Spinal cord (tissue), 10 donors: Measurements from ENCODE around the gene ZBTB39. TPM values are rescaled to one million over a fixed set of nuclear protein-coding genes. Genes with fewer than 3 reads are reported as not detected.
"Not testable (repeated sequence)": the region's sequence is repeated elsewhere in the genome, so short reads cannot be mapped to it uniquely, and the experiment has no call there.

Source experiments
- DNase-seq, 6 donors: peaks; one replicate each; pipeline versions ENCODE4 v3.0.0 to v3.0.0-alpha.2; 2013 to 2015; ENCODE audit warnings: low spot score in 6 of 6, low read depth in 4 of 6
- H3K27ac ChIP-seq: one replicate; pipeline ENCODE4 v1.5.1; 2013; ENCODE audit warnings: low read depth, low read length, control low read depth
- H3K27me3 ChIP-seq: one replicate; pipeline ENCODE4 v1.6.1; 2013; ENCODE audit warnings: low read length; ENCODE audit not compliant: control insufficient read depth, insufficient read depth
- H3K36me3 ChIP-seq: one replicate; pipeline ENCODE4 v1.6.1; 2013; ENCODE audit warnings: low read length; ENCODE audit not compliant: control insufficient read depth, insufficient read depth
- H3K4me1 ChIP-seq: one replicate; pipeline ENCODE4 v1.6.1; 2013; ENCODE audit warnings: low read length; ENCODE audit not compliant: control insufficient read depth, insufficient read depth
- H3K4me3 ChIP-seq: one replicate; pipeline ENCODE4 v1.5.1; 2013; ENCODE audit warnings: low read depth, low read length, control low read depth
- H3K9me3 ChIP-seq: one replicate; pipeline ENCODE4 v1.6.1; 2013; ENCODE audit warnings: low read length; ENCODE audit not compliant: control insufficient read depth, insufficient read depth
- WGBS: methylation state at CpG from one replicate; pipeline ENCODE4 v1.1.5; 2013; ENCODE audit warnings: missing lambda C conversion rate; ENCODE audit not compliant: insufficient coverage; 5-methylcytosine and 5-hydroxymethylcytosine counted together
- polyA plus RNA-seq, 2 donors: library from polyadenylated mRNA; unstranded; fragments of 120-200 nt; gene quantifications; one replicate each; pipeline ENCODE4 v1.2.1, GENCODE V29; 2013; ENCODE audit not compliant: insufficient read length in 2 of 2
- total RNA-seq, 2 donors: library from RNA; depleted of rRNA in 1 of 2; stranded (reverse); fragments of 120-200 nt in 1 of 2; fragments of >200 nt in 1 of 2; gene quantifications; one replicate each; pipeline versions ENCODE4 v1.2.3 to v1.2.4, GENCODE V29; 2013 to 2014
- donor health status: healthy.

ZBTB39 gene
- total and polyA plus RNA-seq, 4 donors, result 6.6 to 9.8 (median 8.4) TPM

- not testable (repeated sequence) for DNase-seq, H3K36me3 ChIP-seq, H3K4me1 ChIP-seq, H3K27me3 ChIP-seq, H3K9me3 ChIP-seq, H3K4me3 ChIP-seq, H3K27ac ChIP-seq
- WGBS, result no CpG with 5 or more reads among the region's 4 CpGs
Measured at GRCh38 chr12:56977361-56977760, 29.0 kb downstream of the ZBTB39 start.

GRCh38 chr12:56974224-56974623 lies 32.1 kb downstream of the ZBTB39 start:
- H3K27me3 ChIP-seq, DNase-seq, H3K27ac ChIP-seq, H3K4me1 ChIP-seq, H3K36me3 ChIP-seq, H3K9me3 ChIP-seq, H3K4me3 ChIP-seq: not testable (repeated sequence)
- WGBS, result no CpG with 5 or more reads among the region's 3 CpGs

- DNase-seq, H3K27me3 ChIP-seq, H3K4me1 ChIP-seq, H3K4me3 ChIP-seq, H3K27ac ChIP-seq, H3K9me3 ChIP-seq, H3K36me3 ChIP-seq: not testable (repeated sequence)
- WGBS, result no CpG with 5 or more reads among the region's 6 CpGs
Measured at GRCh38 chr12:56968910-56969309, 37.4 kb downstream of the ZBTB39 start.

GRCh38 chr12:56965997-56966642 lies 40.2 kb downstream of the ZBTB39 start:
- WGBS, result 92% methylated on average over 9 of the region's 15 CpGs
- H3K9me3 ChIP-seq, result not testable (repeated sequence)

GRCh38 chr12:56965124-56965523 lies 41.2 kb downstream of the ZBTB39 start:
- H3K9me3 ChIP-seq, H3K4me3 ChIP-seq, H3K4me1 ChIP-seq, H3K36me3 ChIP-seq, DNase-seq, H3K27me3 ChIP-seq, H3K27ac ChIP-seq: not testable (repeated sequence)
- WGBS, result no CpG with 5 or more reads among the region's 4 CpGs

More at GRCh38 chr12:56965997-56966642, 40.2 kb downstream of the ZBTB39 start:
- not testable (repeated sequence) for H3K36me3 ChIP-seq, H3K4me1 ChIP-seq, H3K4me3 ChIP-seq, H3K27ac ChIP-seq, H3K27me3 ChIP-seq, DNase-seq

- H3K27me3 ChIP-seq, H3K27ac ChIP-seq, H3K9me3 ChIP-seq, H3K36me3 ChIP-seq, H3K4me3 ChIP-seq, H3K4me1 ChIP-seq, DNase-seq: not testable (repeated sequence)
- WGBS, result no CpG with 5 or more reads among the region's 27 CpGs
Measured at GRCh38 chr12:56963557-56963956, 42.8 kb downstream of the ZBTB39 start.

- H3K36me3 ChIP-seq, H3K4me3 ChIP-seq, H3K4me1 ChIP-seq, H3K27me3 ChIP-seq, DNase-seq, H3K27ac ChIP-seq, H3K9me3 ChIP-seq: not testable (repeated sequence)
- WGBS, result no CpG with 5 or more reads among the region's 4 CpGs
Measured at GRCh38 chr12:56962247-56962646, 44.1 kb downstream of the ZBTB39 start.

GRCh38 chr12:56958422-56958821 lies 47.9 kb downstream of the ZBTB39 start:
- Histone ChIP-seq H3K4me3 (no peak overlapping the region), H3K36me3 (no peaks in the 10 kb centered on the region), H3K27me3 (no peaks in the 10 kb centered on the region), H3K27ac (no peak overlapping the region), H3K4me1 (no peaks in the 10 kb centered on the region), H3K9me3 (no peaks in the 10 kb centered on the region)
- DNase-seq, result no peak
- WGBS, result 83% methylated on average over 2 of the region's 2 CpGs

- no peak for DNase-seq
- H3K4me1 ChIP-seq, result no peaks in the 10 kb centered on the region
- H3K9me3 ChIP-seq, result no peaks in the 10 kb centered on the region
- no peaks in the 10 kb centered on the region for H3K27me3 ChIP-seq
- H3K27ac ChIP-seq, result no peak within 1 kb of the TSS
- WGBS, result 91% methylated on average over 8 of the region's 10 CpGs
- H3K4me3 ChIP-seq, result no peak within 1 kb of the TSS
- H3K36me3 ChIP-seq, result no peaks in the 10 kb centered on the region
Measured at GRCh38 chr12:56957229-56958052, 48.9 kb downstream of the ZBTB39 start, which contains the start of gene RDH16. Gene RDH16 (minus strand): TSS chr12:56957608. CDS start chr12:56957462, 146 bp downstream.
